Loucy (cell line): ENCODE measurements around the gene CFAP20.

Experiments
- CTCF ChIP-seq: fragments of 200-600 bp; sonication (generic); conservative IDR thresholded peaks from 2 replicates; pipeline ENCODE4 v1.5.1; 2014; ENCODE audit warnings: mild to moderate bottlenecking, antibody characterized with exemption, low read length
- EZH2phosphoT487 ChIP-seq: fragments of 200-600 bp; IDR thresholded peaks from 2 replicates; pipeline ENCODE4 v1.6.1; 2018; ENCODE audit warnings: antibody characterized with exemption, mild to moderate bottlenecking, moderate library complexity, borderline replicate concordance

- TF ChIP-seq CTCF (no peak), EZH2phosphoT487 (no peak)
Observed at GRCh38 chr16:58152246-58152868, 23.2 kb upstream of the CFAP20 start.
